Kasumi-1 (cell line): ENCODE measurements around the gene RIIAD1.
"Not testable (repeated sequence)": the region's sequence is repeated elsewhere in the genome, so short reads cannot be mapped to it uniquely, and the experiment has no call there.

Experiments used
- DNase-seq, 2 experiments: peaks; one replicate each; lab custom pipeline; 2025; lab: John Stamatoyannopoulos, UW

Gene RIIAD1, protein sequence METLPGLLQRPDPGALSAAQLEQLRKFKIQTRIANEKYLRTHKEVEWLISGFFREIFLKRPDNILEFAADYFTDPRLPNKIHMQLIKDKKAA

DNA sequence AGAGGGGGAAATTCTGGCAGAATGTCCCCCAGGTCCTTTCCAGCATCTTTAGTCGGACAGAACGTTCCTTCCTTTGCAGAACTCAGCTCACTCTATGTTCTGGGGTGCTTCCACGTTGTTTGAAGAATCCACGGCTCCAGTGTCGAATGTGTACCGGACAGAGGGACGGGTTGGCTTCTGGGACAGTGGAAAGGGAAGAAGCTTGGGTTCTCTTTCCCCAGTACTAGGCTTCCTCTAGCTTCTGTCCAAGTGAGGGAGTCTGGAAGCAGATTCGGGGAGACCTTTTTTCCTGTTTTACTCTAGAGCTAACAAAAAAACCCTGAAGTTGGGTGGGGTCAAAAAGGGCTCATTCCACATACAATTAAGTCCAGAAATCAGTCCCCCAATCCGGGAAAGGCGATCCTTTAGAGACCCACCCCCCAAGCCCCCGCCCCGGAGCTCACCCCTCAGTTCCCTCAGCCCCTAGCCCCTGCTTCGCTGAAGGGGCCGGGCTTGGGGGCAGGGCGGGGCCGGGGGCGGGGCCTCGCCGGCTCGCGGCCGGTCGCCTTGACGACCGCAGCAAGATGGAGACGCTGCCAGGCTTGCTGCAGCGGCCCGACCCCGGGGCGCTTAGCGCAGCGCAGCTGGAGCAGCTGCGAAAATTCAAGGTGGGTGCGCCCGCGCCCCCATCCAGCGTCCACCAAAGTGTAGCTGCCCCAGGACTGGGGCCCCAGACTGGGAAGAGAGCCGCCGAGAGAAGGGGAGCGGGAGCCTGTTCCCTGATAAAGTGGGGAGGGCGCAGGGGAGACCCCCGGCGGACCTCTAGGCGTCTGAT lies at the start of gene RIIAD1:
TSS of gene RIIAD1 (plus strand) at position 549 of the 814 bp plus-strand sequence. CDS start at position 564, 15 bp downstream.
- DNase-seq, result no peak

DNA sequence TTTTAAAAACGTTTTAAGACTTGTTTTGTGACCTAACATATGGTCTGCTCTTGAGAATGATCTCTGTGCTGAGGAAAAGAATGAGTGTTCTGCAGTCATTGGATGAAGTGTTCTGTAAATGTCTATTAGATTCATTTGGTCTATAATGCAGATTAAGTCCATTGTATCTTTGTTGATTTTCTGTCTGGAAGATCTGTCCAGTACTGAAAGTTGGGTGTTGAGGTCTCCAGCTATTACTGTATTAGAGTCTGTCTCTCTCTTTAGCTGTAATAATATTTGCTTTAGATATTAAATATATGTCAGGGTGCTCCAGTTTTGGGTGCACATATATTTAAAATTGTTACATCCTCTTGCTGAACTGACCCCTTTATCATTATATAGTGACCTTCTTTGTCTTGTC lies 47.9 kb upstream of the RIIAD1 start:
- no peak for DNase-seq

DNA sequence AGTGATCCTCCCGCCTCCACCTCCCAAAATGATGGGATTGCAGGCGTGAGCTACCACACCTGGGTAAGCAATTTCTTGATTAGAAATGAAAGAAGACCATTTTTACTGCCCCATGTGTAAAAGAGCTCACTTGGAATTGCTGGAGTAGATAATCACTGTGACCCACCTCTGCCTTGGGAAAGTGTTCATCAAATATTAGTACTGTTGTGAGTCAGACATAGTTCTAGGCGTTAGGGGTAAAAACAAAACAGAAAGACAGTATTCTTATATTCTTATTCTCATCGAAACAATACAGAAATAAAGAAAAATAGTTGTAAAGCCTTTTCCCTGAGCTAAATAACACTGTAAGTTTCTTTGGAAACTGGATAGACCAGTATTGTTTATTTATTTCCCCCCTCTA lies 40.9 kb upstream of the RIIAD1 start:
- no peak for DNase-seq

DNA sequence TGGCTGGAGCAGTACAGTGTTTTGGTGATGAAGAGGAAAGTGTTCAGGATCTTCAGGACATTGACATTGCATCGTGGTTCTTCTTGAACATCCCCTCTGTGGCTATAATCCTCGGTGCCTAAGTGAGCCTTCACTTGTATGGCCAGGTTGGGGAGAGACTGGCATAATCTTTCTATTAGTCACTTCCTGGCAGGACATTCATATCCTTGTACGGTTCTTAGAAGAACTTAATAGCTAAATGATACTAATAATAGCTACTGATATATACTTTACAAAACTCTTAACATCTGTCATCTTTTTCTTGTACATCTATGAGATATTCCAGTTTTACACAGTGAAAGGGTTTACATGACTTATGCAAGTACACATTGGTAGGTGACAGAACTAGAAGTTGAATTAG lies 40.5 kb upstream of the RIIAD1 start:
- peak in 1 of 2 experiments; percentile 18 for DNase-seq

DNA sequence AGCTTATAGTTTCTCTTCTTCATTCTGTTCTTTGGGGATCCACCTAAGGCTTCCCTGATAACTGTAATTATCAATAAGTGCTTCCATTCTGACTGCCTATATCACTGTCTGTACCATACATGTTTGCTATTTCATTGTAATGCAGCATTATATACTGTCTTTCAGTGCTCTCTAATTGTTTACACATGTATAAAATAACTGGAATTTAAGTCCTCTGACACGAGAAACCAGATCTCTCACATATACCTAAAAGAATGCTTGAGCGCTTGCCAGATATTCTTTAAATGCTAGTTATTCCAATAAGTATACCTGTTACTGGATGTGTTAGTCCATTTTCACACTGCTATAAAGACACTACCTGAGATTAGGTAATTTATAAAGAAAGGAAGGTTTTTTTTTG lies 39.4 kb upstream of the RIIAD1 start:
- DNase-seq, result no peak

DNA sequence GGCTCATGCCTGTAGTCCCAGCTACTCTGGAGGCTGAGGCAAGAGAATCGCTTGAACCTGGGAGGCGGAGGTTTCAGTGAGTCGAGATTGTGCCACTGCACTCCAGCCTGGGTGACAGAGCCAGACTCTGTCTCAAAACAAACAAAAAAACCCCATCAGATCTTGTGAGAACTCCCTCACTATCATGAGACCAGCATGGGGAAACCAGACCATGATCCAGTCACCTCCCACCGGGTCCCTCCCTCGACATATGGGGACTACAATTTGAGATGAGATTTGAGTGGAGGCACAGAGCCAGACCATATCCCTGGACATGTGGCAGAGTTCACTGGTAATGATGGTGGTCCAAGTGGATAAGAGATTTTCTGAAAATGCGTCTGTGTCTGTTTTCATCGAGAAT lies 38.4 kb upstream of the RIIAD1 start:
- DNase-seq, result not testable (repeated sequence)

DNA sequence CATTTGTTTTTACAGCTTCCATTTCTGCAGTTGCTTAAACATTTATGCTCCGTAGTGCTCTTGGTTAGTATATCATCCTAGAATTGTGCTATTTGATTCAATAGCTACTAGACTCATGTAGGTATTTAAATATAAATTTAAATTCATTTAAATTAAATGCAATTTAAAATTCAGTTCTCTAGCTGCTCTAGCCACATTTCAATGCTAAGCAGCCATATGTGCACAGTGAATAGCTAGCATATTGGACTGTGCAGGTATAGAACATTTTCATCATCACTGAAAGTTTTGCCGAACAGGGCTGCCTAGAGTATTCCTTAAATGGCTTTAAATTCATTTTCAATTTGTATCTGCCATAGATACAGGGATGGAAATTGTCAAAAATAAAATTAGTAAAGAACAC lies 37.2 kb upstream of the RIIAD1 start:
- no peak for DNase-seq

DNA sequence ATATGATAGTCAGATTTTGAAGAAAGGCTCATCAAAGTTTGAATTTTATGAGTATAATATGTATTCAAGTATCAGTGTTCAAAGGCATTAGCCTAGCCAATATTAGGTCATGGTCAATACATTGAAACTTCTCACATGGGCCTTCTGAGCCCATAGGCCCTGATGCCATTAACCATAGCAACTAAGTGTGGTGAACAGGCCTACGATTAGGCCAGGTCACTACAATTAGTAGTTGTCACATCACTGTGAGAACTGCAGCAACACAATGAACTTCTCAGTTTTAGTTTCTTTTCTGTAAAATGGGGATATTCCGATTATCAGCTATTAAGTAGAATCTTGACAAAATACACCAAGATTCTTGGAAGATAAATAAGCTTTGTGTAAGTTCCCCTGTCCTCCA lies 34.8 kb upstream of the RIIAD1 start:
- DNase-seq, result no peak

DNA sequence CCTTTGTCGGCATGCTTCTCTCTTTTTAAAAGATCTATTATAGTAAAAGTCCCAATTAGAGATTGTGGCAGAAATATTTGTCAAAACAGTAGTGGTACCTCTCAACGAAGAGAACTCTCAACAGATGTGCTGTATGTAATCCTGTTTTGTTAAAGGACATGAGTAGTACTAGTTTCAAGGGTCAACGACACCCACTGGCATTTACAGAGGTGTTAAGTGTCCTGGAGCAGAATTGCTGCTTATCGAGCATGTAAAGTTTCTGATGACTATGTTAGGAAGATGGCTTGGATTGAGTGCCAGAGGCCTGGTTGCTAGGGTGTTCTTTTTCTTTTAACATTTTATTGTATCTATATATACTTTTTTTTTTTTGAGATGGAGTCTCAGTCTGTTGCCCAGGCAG lies 31.8 kb upstream of the RIIAD1 start:
- no peak for DNase-seq

DNA sequence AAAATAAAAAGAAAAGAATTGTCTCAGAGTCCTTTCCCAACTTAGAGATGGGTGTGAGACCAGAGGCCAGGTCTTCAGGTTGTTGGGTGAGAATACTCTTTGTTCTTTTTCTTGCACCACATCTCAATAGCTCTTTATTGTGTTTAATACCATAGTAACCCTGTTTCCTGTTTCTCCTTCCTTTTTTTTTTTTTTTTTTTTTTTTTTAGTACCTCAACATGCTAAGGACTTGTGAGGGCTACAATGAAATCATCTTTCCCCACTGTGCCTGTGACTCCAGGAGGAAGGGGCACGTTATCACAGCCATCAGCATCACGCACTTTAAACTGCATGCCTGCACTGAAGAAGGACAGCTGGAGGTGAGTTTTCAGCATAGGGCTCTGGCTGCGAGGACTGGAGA lies 29.1 kb upstream of the RIIAD1 start:
- DNase-seq, result peak in 1 of 2 experiments; percentile 25

DNA sequence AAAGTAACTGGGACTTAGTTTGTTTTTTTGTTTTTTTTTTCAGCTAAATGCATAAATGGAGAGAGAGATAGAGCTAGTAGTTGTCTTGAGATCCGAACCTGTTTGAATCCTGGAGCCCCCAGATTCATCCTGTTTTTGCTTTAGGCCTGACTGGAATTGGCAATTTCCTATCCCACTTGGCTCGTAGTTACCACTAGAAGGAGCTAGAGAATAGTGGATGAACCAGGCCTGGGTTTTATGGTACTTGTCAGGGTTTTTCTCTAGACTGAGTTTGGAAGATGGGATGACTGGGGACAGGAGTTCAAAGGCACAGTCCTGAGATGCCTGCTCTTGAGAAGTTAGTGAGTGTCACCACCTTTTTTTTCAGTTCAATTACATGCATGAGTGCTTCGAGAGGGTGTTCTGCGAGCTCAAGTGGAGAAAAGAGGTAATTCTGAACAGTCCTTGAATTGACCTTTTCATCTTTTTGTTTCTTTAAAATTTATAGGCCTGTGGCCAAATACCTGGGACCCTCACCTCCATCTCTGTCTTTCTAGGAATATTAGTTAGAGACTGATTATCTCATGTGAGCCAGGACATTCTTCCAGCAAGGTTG lies 28.2 kb upstream of the RIIAD1 start:
- peak; percentile 51 to 71 for DNase-seq

DNA sequence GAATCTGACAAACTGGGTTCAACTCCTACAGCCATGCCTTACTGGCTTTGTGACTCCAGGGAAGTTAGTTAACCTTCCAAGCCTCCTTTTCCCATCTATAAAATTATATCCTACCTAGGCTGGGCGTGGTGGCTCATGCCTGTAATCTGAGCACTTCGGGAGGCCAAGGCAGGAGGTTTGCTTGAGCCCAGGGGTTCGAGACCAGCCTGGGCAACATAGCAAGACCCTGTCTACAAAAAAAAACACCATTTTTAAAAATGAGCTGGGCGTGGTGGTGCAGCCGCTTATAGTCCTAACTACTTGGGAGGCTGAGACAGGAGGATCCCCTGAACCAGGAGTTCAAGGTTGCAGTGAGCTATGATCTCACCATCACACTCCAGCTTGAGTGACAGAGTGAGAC lies 19.8 kb upstream of the RIIAD1 start:
- DNase-seq, result no peak

DNA sequence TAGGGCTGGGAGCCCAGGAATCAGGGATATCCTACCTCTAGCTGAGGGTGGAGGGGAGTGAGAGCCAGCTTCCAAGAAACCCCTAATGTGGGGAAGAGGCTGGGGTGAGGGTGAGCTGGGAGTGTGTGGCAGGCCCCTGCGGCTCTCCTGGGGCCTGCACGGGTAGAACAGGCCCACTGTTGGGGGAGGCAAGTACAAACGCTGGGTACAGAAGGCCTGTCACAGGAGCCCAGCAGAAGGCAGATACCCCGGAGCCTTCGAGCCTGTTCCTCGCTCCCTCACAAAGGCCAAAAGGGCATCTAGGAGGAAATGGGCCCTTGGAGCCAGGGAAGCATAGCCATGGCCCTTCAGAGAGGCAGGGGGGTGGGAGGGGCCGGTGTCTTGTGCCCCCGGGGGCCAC lies 18.4 kb upstream of the RIIAD1 start:
- DNase-seq, result no peak

DNA sequence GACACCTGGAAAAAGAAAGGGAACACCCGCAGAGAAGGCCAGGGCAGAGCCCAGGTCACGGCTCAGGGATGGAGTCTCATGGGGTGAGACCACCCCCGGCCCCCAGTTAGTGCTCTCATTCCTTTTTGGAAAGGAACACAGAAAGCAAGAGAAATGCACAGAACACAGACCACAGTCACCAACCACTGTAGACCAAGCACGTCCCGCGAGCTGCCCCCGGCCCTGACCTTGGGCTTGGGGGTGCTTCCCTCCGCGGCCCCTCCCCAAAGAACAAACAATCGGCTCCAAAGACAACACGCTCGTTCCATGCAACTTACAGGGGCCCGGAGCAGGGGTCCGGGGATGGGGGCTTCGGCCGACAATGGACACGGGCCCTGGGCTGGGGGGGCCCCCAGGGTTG lies 17.5 kb upstream of the RIIAD1 start:
- no peak for DNase-seq

DNA sequence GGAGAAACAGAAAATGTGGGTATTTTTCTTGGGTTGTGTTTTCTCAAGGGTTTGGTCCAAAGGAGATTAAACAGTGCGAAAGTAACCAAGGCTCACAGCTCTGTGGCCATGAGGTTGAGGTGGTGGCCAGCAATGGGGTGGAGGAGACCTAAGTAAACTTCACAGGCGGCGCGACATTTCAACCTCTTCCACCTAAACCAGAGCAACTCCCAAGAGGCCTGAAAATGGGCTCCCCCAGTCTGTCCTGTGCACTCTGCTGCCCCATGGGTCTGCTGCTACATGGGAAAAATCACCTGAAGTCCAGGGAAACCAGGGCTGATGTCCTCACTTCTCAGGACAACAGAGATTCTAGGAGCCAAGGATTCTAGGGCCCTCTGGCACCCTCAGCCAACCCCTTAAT lies 17.1 kb upstream of the RIIAD1 start:
- no peak for DNase-seq

DNA sequence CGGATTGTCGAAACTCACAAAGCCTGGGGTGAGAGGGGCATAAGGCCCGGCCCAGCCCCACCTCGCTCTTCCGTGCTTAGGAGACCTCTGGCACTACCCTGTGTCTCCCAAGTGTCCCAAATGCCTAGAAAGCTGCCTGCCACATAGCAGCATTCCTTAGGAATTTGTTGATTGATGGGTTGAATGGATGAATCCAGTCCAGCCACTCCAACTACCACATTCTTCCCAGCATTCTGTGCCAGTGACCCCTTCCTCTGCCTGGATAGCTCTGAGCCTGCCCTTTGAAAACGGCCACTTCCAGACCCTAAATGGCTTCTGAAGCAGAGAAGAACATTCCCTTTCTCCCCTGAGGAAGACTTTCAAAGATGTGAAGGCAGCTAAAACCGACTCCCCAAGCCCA lies 16.2 kb upstream of the RIIAD1 start:
- DNase-seq, result no peak

DNA sequence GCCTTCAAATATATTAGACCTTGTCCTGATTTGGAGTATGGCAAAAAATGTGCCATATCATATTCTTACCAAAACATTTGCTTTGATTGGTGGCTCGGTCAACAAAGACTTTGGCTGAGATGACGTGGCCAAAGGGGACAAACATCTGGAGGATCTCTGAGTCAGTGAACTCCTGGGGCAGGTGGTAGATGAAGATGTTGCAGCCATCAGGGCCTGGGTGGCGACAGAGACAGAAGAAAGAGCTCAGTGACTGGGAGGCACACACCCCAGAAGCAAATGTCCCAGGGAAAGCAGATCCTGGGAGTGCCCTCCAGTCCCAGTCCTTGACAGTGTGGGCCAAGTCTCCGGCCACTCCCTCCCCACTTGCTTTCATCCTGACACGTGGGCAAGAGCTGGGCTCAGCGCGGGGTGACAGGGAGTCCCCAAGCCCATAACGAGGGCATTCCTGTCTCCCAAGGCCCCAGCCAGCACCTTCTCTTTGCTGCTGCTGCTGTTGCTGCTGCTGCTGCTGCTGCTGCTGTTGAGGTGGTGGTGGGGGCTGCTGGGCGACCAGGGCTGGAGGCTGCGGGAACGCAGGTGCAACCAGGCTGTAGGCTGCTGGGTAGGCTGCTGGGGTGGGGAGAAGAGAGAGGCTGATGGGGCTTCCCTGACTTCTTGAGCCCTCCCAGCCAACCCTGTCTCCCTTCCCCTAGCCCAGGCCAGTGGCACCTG lies 15.4 kb upstream of the RIIAD1 start:
- DNase-seq, result no peak

DNA sequence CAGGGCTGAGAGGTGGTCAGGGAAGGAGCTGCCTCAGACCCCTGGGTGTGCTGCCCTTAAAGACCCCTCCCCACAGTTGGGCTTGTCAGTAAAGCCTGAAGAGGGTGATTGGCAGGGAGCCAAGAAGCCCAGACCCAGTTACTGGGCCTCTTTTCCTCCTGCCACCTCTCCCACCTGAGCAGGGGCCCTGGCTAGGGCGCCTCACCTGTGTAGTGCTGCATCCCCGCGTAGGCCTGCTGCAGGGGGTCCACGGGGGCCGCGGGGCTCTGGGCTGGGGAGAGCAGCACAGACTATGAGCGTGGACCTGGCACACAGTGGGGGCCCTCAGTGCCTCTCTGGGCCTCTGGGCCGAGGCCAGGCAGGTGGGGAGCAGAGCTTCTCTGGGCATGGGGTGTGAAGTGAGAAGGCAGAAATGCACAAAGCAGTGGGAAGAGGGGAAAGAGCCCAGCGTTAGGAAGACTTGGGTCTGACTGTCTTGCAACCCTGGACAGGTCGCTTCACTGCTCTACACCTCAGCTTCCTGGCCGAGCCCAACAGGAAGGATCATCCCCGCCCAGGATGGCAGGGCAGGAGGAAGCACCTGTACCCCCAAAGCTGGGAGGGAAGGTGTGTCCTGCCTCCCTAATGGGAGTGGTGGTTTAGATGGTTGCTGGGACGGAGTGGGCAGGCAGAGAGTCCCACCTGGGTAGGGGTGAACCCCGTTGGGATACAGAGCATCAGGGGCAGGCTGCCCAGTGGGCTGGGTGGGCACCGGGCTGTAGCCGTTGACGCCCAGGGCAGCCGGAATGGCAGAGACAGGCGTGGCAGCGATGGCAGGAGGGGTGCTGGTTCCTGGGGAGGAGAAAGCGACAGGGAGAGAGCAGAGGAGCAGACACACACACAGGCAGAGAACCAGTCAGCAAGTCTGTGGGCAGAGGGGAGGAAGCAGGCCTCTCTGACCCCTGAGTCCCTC lies 14.6 kb upstream of the RIIAD1 start:
- DNase-seq, result no peak

DNA sequence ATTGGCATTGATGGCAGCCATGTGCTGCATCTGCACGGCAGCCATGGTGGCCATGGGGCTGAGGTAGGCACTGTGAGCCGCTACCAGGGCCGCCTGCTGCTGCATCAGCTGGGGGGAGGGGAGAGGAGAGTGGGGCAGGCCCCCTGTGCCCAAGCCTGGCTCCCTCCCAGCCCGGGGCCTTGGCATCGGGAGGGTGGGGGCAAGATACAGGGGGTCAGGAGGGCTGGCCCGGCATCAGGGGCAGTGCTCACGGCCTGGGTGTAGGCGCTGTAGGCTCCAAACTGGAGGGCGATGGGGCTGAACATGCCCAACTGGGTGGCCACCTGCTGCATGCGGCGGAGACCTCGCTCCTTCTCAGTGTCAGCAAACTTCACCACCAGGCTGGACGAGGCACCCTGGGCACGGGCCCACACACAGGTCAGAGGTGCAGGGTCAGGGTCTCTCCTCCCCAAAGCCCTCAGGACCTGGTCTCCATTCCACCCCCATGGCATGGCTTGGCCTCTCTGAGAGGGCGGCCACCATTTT lies 13.7 kb upstream of the RIIAD1 start:
- no peak for DNase-seq

DNA sequence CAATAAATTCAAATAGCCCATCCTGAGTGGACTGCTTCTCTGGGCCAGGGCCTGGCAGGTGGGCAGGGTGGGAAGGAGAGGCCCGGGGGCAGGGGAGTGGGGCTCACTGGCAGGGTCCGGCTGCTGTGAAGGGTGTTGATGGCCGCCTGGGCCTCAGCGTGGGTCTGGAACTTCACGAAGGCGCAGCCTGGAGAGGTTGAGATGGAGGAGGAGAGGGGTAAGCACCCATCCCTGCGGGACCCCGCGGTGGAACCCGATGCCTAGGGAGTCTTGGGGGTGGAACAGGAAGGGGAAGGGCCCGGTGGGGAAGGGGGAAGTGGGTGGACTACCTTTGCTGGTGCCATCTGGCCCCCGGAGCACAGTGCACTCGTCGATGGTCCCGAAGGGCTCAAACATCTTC lies 12.4 kb upstream of the RIIAD1 start:
- no peak for DNase-seq

DNA sequence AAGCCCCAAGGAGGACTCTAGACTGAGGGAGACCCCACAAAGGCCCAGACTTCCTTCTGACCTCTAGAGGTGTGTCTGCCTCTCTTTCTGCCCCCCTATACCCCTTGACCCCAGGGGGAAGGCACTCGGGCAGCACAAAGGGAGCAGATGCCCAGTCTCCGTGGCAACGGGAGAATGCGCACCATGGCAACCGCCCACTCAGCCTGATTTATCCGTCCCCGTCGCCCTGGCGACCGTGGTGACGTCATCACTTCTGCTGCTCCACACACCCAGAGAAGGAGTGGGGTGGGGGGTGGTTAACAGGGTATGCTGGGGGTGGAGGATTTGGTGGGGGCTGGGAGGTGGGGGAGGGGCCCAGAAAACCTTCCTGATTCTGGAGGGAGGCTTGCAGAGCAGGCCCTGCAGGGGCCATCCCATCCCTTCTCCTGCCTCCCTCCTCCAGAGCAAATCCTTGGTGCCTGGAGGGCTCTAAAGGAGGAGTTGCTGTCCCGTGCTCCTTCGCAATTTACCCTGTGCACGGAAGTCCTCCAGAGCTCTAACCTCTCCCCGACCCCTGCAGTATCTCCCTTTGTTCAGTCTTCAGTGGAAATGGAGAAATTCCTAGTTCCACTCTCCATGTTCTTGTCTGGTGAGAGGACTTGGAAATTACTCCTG lies 11.0 kb upstream of the RIIAD1 start:
- no peak for DNase-seq
